AG09309 (cell line): Measurements from ENCODE around the gene PTGDR2.

Experiments
- DNase-seq: peaks from one replicate; pipeline ENCODE4 v3.0.0-alpha.2; 2010; ENCODE audit warnings: low read depth
- H3K4me3 ChIP-seq: 2 replicates; pipeline ENCODE4 v1.5.1; 2011; ENCODE audit warnings: mild to moderate bottlenecking, low read depth, low read length, moderate library complexity; ENCODE audit not compliant: control insufficient read depth
- TF ChIP-seq, protein P1 (sequence below): IDR thresholded peaks from 2 replicates; pipeline ENCODE4 v1.5.1; 2011; ENCODE audit warnings: mild to moderate bottlenecking, low read depth, low read length, inconsistent platforms; ENCODE audit not compliant: insufficient read depth, control insufficient read depth; ENCODE audit errors: missing control alignments

Gene PTGDR2

GRCh38 chr11:60864856-60865513, 9.2 kb upstream of the PTGDR2 start:
- TF ChIP-seq, protein P1, sequence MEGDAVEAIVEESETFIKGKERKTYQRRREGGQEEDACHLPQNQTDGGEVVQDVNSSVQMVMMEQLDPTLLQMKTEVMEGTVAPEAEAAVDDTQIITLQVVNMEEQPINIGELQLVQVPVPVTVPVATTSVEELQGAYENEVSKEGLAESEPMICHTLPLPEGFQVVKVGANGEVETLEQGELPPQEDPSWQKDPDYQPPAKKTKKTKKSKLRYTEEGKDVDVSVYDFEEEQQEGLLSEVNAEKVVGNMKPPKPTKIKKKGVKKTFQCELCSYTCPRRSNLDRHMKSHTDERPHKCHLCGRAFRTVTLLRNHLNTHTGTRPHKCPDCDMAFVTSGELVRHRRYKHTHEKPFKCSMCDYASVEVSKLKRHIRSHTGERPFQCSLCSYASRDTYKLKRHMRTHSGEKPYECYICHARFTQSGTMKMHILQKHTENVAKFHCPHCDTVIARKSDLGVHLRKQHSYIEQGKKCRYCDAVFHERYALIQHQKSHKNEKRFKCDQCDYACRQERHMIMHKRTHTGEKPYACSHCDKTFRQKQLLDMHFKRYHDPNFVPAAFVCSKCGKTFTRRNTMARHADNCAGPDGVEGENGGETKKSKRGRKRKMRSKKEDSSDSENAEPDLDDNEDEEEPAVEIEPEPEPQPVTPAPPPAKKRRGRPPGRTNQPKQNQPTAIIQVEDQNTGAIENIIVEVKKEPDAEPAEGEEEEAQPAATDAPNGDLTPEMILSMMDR = no peak
- no peak for DNase-seq
- H3K4me3 ChIP-seq = no peak overlapping the region

DNA sequence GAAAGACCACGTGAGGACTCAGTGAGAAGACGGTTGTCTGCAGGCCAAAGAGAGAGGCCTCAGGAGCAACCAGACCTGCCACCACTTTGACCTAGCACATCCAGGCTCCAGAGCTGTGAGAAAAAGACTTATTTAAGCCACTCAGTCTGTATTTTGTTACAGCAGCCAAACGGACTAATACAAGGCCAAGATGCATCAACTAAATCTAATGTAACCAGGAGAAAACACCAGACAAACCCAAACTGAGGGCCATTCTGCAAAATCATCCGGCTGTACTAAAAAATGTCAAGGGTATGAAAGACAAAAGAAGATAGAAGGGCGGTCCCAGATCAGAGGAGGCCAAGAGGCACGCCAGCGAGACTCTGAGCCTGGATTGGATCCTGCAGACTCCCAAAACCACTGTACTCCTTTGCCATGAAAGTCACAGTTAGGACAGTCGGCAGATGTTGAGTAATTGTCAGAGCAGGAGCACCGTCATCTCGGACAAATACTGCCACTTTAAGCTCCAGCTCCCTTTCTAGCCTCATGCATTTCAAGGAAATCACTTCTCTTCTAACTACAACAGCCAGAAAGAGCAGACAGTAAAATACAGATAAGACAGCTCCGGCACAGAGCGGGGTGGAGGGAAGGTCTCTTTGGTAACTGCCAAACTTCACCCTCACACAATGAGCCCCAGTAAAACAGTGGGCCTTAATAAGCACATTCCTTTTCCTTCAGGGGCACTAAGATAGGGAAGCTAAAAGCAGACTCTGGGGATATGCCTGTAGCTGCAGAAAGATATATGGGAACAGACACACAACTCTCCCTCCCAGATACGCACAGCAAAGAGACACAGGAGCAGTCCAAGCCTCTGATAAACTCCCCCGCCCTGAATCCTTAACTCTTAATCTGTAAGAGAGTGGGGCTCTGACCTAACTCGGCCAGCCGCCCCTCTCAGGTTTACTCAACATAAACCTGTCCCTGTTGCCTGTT, 8.1 kb upstream of the PTGDR2 start:
- TF ChIP-seq, protein P1 = no peak

GRCh38 chr11:60862171-60862570, 6.4 kb upstream of the PTGDR2 start:
- H3K4me3 ChIP-seq = no peak overlapping the region
- no peak for DNase-seq
- TF ChIP-seq, protein P1 = no peak

More for the DNA sequence above, 8.1 kb upstream of the PTGDR2 start:
- no peak overlapping the region for H3K4me3 ChIP-seq
- DNase-seq = no peak

- TF ChIP-seq, protein P1 = no peak
- no peak overlapping the region for H3K4me3 ChIP-seq
- no peak for DNase-seq
Measured at GRCh38 chr11:60860943-60861342, 5.2 kb upstream of the PTGDR2 start.

GRCh38 chr11:60859616-60860250, 4.0 kb upstream of the PTGDR2 start:
- no peak overlapping the region for H3K4me3 ChIP-seq
- no peak for DNase-seq
- TF ChIP-seq, protein P1 = no peak

- TF ChIP-seq, protein P1 = no peak
- no peak overlapping the region for H3K4me3 ChIP-seq
- DNase-seq = no peak
Measured at GRCh38 chr11:60858731-60859464, 3.1 kb upstream of the PTGDR2 start.
